ENCODE data around the gene C11orf24.

The C11orf24 gene

GRCh38 chr11:68242616-68243015, 29.2 kb downstream of the C11orf24 start:
- DNase-seq, result no peak

GRCh38 chr11:68231621-68232020, 40.2 kb downstream of the C11orf24 start:
- no peak for DNase-seq

GRCh38 chr11:68229601-68230000, 42.2 kb downstream of the C11orf24 start:
- no peak for DNase-seq

- no peak for DNase-seq
Observed at GRCh38 chr11:68226421-68226820, 45.4 kb downstream of the C11orf24 start.

- DNase-seq, result no peak
Observed at GRCh38 chr11:68224606-68225005, 47.2 kb downstream of the C11orf24 start.

GRCh38 chr11:68223275-68223674, 48.5 kb downstream of the C11orf24 start:
- DNase-seq, result no peak

GRCh38 chr11:68221406-68221805, 50.4 kb downstream of the C11orf24 start:
- no peak for DNase-seq

GRCh38 chr11:68216171-68216938, 55.4 kb downstream of the C11orf24 start:
- no peak for DNase-seq

GRCh38 chr11:68215524-68216170, 56.1 kb downstream of the C11orf24 start:
- DNase-seq, result no peak

GRCh38 chr11:68215087-68215445, 56.7 kb downstream of the C11orf24 start:
- DNase-seq, result peak; percentile 44 to 65

- DNase-seq, result peak; percentile 41 to 54
Observed at GRCh38 chr11:68214173-68215086, 57.3 kb downstream of the C11orf24 start.

- DNase-seq, result peak; percentile 86 to 89
Observed at GRCh38 chr11:68213555-68214172, 58.1 kb downstream of the C11orf24 start.

GRCh38 chr11:68213135-68213515, 58.6 kb downstream of the C11orf24 start, which contains the start of gene KMT5B:
Gene KMT5B (minus strand): TSS chr11:68213296. CDS start chr11:68190076, 23,220 bp downstream.
- DNase-seq, result peak in 1 of 2 experiments; percentile 69

- peak; percentile 69 to 70 for DNase-seq
Observed at GRCh38 chr11:68212421-68213134, 59.2 kb downstream of the C11orf24 start.

- no peak for DNase-seq
Observed at GRCh38 chr11:68211546-68211945, 60.2 kb downstream of the C11orf24 start.

Measured in activated T-cell treated with anti-CD3 and anti-CD28 coated beads, Interleukin-2, amount 50 U/mL, for 48 hours (primary cell).